Ecto neural progenitor cell (in vitro differentiated cells): Measurements from ENCODE around the gene NCK1.

ENCODE experiments used
- DNase-seq: peaks from one replicate; pipeline ENCODE4 v3.0.0-alpha.2; 2018; ENCODE audit warnings: low spot score

NCK1 gene

DNA sequence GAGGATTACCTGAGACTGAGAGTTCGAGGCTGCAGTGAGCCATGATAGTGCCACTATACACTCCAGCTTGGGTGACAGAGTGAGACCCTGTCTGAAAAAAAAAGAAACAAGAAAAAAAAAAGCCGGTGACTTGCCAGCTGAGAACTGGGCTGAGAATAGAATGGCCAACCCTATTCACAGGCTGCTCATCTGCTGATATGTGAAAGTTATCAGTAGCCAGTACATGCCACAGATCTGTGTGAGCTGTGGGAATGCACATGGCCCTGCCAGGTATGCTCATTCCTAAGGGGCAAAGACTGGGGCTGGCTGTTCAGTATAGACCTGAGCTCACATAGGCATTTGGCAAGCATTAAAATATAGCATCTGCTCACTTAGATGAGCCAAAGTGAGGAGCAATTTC lies 126.6 kb downstream of the NCK1 start:
- DNase-seq = no peak

DNA sequence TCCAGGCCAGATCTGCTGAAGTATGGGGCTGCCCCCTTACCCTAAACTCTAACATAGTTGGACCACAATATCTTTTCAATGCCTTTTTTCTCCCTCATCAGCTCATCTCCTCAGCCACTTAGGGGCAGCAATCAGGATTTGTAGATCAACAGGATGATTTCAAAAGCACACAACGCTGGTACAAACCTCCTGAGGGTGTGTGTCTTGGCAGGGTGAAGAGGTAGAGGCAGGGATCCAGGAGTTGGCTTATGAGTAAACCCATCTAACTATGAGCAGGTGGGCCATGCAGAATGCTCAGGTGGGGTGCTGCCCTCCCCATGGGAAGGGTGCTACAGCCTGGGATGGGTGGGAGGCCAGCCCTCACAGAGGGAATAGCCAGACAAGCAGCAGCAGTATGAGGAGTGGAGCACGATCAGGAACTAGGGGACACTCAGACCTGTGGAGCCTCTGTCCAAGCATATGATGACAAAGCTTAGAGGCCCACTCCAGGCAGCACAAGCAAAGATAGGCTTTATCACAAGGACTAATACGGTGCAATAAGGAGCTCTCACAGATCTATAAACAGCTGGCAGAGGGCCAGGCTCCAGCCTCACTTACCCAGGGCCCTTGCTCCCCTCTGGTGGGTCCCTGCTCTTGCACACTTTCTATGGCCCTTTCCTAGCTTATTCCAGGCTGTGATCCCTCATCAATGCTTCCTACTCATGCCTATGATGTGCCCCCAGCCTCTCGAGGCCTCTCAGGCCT lies 127.9 kb downstream of the NCK1 start:
- no peak for DNase-seq

DNA sequence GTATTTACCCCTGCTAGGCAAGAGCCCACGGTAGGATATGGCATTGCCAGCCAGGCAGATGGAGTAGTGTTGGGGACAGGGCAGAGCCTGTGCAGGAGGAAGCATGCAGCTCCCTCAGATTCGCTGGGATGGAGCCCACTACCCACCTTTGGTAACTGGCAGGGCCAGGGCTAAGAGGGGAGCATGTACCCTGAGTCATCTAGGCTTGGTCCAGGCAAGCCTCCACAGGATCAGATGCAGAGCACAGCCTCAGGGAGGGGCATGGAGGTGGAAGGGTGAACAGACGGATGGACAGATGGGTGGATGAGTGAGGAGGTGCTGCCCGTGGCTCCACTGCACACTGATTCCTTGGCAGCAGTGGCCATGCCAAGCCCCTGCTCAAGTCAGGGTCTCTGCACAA lies 128.8 kb downstream of the NCK1 start:
- no peak for DNase-seq

DNA sequence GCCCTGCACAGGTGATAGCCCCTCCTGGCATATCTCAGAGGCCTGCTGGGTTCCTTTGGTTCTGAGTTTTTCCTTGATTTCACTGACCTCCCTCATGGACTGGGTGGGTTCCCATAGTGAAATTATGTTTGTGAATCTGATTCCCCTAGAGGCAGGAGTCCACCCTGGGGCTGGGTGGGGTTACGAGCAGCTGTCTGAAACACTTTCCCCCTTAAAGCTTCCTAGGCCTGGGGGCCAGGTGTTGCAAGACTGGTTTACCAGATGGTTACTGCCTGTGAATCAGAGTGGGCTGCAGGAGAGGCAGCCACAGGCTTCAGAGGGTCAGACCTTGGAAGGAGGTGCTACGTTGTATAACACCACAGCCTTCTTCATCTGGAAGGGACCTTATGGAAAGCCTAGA lies 130.1 kb downstream of the NCK1 start:
- DNase-seq = no peak

DNA sequence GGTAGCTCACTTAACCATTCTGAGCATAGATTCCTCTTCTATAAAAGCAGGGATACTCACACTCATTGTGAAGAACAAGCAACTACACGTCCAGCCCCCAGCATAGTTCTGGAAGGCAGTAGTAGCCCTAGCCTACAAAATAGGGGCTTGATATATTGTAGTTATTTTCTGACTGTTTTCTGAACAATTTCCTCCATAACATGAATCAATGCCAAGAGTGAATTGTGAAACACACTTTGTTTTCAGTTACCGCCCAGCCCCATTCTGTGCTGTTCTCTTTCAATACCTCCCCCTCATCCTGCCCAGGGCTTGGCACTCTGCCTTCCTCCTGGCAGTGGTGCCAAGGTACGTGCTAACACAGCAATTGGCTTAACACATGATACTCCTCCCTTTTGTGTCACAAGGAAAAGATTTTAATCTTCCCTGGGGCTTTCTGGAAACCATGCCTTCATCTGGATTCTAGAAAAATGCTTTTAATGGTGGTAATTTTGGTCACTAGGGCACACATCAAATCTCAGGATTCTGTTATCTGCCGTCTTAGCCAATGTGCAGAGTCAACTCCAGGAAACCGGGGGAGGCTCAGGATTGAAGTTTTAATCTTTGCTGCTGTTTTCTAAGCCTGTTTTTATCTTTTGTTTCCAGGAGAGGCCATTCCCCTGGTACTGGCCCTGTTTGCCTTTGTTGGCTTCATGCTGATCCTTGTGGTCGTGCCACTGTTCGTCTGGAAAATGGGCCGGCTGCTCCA lies 132.9 kb downstream of the NCK1 start:
- no peak for DNase-seq

DNA sequence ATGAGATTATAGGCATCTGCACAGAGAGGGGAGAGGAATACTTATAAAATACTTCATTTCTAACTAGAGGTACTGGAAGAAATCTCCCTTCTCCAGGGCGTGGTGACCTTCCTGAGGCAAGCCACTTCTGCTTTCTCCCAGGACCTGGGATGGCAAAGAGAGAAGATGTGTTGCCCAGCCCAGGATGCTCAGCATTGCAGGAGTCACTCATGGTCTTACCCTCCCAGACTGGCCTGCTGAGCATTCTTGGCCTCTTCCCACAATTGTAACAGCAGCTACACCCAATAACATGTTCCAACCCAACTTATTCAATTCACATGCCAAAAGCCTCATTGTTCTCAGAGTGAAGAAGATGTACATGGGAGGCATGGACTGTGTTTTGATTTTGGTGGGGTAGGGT lies 133.6 kb downstream of the NCK1 start:
- no peak for DNase-seq
